NT2/D1 (cell line): ENCODE measurements around the gene MRPL37.

Source experiments
- DNase-seq: peaks from one replicate; pipeline ENCODE4 v3.0.0-alpha.2; 2011; ENCODE audit warnings: low read depth, low spot score
- H3K27me3 ChIP-seq: 2 replicates; pipeline ENCODE4 v1.6.0; 2011; ENCODE audit warnings: mild to moderate bottlenecking; ENCODE audit not compliant: insufficient read length, insufficient read depth
- H3K36me3 ChIP-seq: 2 replicates; pipeline ENCODE4 v1.6.1; 2011; ENCODE audit warnings: mild to moderate bottlenecking, low read length, mixed read lengths; ENCODE audit not compliant: insufficient read depth, insufficient read length
- H3K4me1 ChIP-seq: 2 replicates; pipeline ENCODE4 v1.5.1; 2011; ENCODE audit not compliant: insufficient read depth, insufficient read length
- H3K4me3 ChIP-seq: 2 replicates; pipeline ENCODE4 v1.5.1; 2011; ENCODE audit warnings: low read depth; ENCODE audit not compliant: insufficient read length
- H3K9ac ChIP-seq: 2 replicates; pipeline ENCODE4 v1.6.0; 2011; ENCODE audit warnings: low read depth; ENCODE audit not compliant: insufficient read length
- H3K9me3 ChIP-seq: 2 replicates; pipeline ENCODE4 v1.5.1; 2011; ENCODE audit warnings: mild to moderate bottlenecking, low read length; ENCODE audit not compliant: insufficient read depth
- SUZ12 ChIP-seq: IDR thresholded peaks from 2 replicates; pipeline ENCODE4 v1.6.1; 2011; ENCODE audit not compliant: insufficient read length, insufficient read depth; ENCODE audit errors: extremely low read depth
- YY1 ChIP-seq: IDR thresholded peaks from 2 replicates; pipeline ENCODE4 v1.6.1; 2011; ENCODE audit not compliant: insufficient read length, insufficient read depth
- ZNF274 ChIP-seq: IDR thresholded peaks from 2 replicates; pipeline ENCODE4 v1.6.1; 2011; ENCODE audit warnings: mild to moderate bottlenecking, low read depth, low read length

Gene MRPL37

GRCh38 chr1:54174106-54174505 lies 25.9 kb upstream of the MRPL37 start:
- no peak for TF ChIP-seq ZNF274
- no peak for TF ChIP-seq SUZ12
- no peak for TF ChIP-seq YY1
- Histone ChIP-seq H3K9ac (no peak overlapping the region), H3K9me3 (no peaks in the 10 kb centered on the region), H3K27me3 (no peaks in the 10 kb centered on the region), H3K4me3 (no peak overlapping the region), H3K4me1 (peaks cover 7% of the 10 kb centered on the region), H3K36me3 (peaks cover 30% of the 10 kb centered on the region)
- DNase-seq, result no peak

- Histone ChIP-seq H3K27me3 (no peaks in the 10 kb centered on the region), H3K9ac (no peak overlapping the region), H3K9me3 (no peaks in the 10 kb centered on the region), H3K36me3 (peaks cover 39% of the 10 kb centered on the region), H3K4me1 (peaks cover under 1% of the 10 kb centered on the region), H3K4me3 (no peak overlapping the region)
- DNase-seq, result no peak
- no peak for TF ChIP-seq ZNF274
- no peak for TF ChIP-seq YY1
- TF ChIP-seq SUZ12, result no peak
Observed at GRCh38 chr1:54176621-54177327, 23.2 kb upstream of the MRPL37 start.

- Histone ChIP-seq H3K9ac (no peak overlapping the region), H3K4me3 (no peak overlapping the region), H3K27me3 (no peaks in the 10 kb centered on the region), H3K36me3 (peaks cover 39% of the 10 kb centered on the region), H3K9me3 (no peaks in the 10 kb centered on the region), H3K4me1 (peaks cover 2% of the 10 kb centered on the region)
- no peak for DNase-seq
- TF ChIP-seq ZNF274 (no peak), YY1 (no peak), SUZ12 (no peak)
Observed at GRCh38 chr1:54177726-54178125, 22.2 kb upstream of the MRPL37 start.

GRCh38 chr1:54178296-54179070 lies 21.5 kb upstream of the MRPL37 start:
- no peaks in the 10 kb centered on the region for H3K27me3 ChIP-seq
- H3K9ac ChIP-seq, result no peak overlapping the region
- H3K4me3 ChIP-seq, result no peak overlapping the region
- no peak for DNase-seq
- TF ChIP-seq YY1, result no peak
- no peak for TF ChIP-seq SUZ12
- no peak for TF ChIP-seq ZNF274
- no peaks in the 10 kb centered on the region for H3K9me3 ChIP-seq
- peaks cover 2% of the 10 kb centered on the region for H3K4me1 ChIP-seq
- H3K36me3 ChIP-seq, result peaks cover 39% of the 10 kb centered on the region

GRCh38 chr1:54180701-54181360 lies 19.1 kb upstream of the MRPL37 start:
- Histone ChIP-seq H3K4me3 (no peak overlapping the region), H3K36me3 (peaks cover 28% of the 10 kb centered on the region), H3K27me3 (no peaks in the 10 kb centered on the region), H3K4me1 (peaks cover 2% of the 10 kb centered on the region), H3K9me3 (no peaks in the 10 kb centered on the region), H3K9ac (no peak overlapping the region)
- no peak for DNase-seq
- TF ChIP-seq YY1, result no peak
- TF ChIP-seq SUZ12, result no peak
- no peak for TF ChIP-seq ZNF274

GRCh38 chr1:54186056-54186455 lies 13.9 kb upstream of the MRPL37 start:
- Histone ChIP-seq H3K9ac (no peak overlapping the region), H3K36me3 (peaks cover 38% of the 10 kb centered on the region), H3K9me3 (no peaks in the 10 kb centered on the region), H3K4me3 (no peak overlapping the region), H3K27me3 (no peaks in the 10 kb centered on the region), H3K4me1 (peaks cover 2% of the 10 kb centered on the region)
- DNase-seq, result no peak
- no peak for TF ChIP-seq ZNF274
- TF ChIP-seq SUZ12, result no peak
- no peak for TF ChIP-seq YY1

- no peak for TF ChIP-seq SUZ12
- Histone ChIP-seq H3K4me3 (no peak overlapping the region), H3K9me3 (no peaks in the 10 kb centered on the region), H3K4me1 (no peaks in the 10 kb centered on the region), H3K36me3 (peaks cover 48% of the 10 kb centered on the region), H3K27me3 (no peaks in the 10 kb centered on the region), H3K9ac (no peak overlapping the region)
- no peak for DNase-seq
Observed at GRCh38 chr1:54188291-54188690, 11.7 kb upstream of the MRPL37 start.
